Cardiac muscle cell (in vitro differentiated cells and primary cell): ENCODE results near the gene ARMC2. TPM values are rescaled to one million over a fixed set of nuclear protein-coding genes. Genes with fewer than 3 reads are reported as not detected.

Experiments used
- DNase-seq, 2 donors: peaks; one replicate each; pipeline versions ENCODE4 v3.0.0 to v3.0.0-alpha.2; 2010 to 2017; ENCODE audit warnings: low read depth in 1 of 2, low spot score in 1 of 2
- H3K27ac ChIP-seq: fragments of 200-600 bp; sonication (generic); 2 replicates; pipeline ENCODE4 v1.5.1; 2016
- H3K27me3 ChIP-seq: fragments of 200-600 bp; sonication (generic); 2 replicates; pipeline ENCODE4 v1.6.0; 2016; ENCODE audit warnings: control low read depth
- H3K36me3 ChIP-seq: fragments of 200-600 bp; sonication (generic); 2 replicates; pipeline ENCODE4 v1.5.1; 2016; ENCODE audit warnings: control low read depth
- H3K4me1 ChIP-seq: fragments of 200-600 bp; sonication (generic); 2 replicates; pipeline ENCODE4 v1.8.1; 2017; ENCODE audit warnings: low read depth, mild to moderate bottlenecking, mixed run types
- H3K4me3 ChIP-seq: fragments of 200-600 bp; sonication (generic); 2 replicates; pipeline ENCODE4 v1.5.1; 2016; ENCODE audit warnings: mild to moderate bottlenecking
- H3K9me3 ChIP-seq: fragments of 200-600 bp; sonication (generic); 2 replicates; pipeline ENCODE4 v1.5.1; 2017; ENCODE audit warnings: low read depth, mild to moderate bottlenecking, control low read depth
- polyA plus RNA-seq: library from polyadenylated mRNA; unstranded; fragments of >200 nt; fragmentation: Nextera tagmentation; extraction: Ambion mirVana; gene quantifications from 2 replicates; pipeline ENCODE4 v1.2.1, GENCODE V29; 2016
- total RNA-seq: library from RNA; depleted of rRNA; stranded (reverse); fragments of >200 nt; gene quantifications from 2 replicates; pipeline ENCODE4 v1.2.3, GENCODE V29; 2016
- TF ChIP-seq, protein P1 (sequence below): IDR thresholded peaks from 2 replicates; pipeline ENCODE4 v1.5.1; 2012; ENCODE audit warnings: low read depth, mild to moderate bottlenecking, low read length

Gene ARMC2
- total and polyA plus RNA-seq, 2 experiments from 2014 or later = 2.6 to 3.3 TPM

DNA sequence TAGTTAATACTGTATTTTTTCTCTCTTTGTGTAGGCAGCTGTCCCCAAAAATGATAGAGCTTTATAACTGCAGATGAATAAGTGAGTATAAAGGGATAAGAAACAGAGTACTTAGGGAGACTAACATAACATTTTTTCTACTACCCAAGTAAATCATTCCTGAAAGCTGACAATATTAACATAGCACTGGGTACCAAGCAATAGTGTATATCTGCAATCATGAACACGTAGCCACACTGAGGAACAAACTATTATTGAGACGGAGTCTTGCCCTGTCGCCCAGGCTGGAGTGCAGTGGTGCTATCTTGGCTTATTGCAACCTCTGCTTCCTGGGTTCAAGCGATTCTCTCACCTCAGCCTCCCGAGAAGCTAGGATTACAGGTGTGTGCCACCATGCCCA, 140.5 kb downstream of the ARMC2 start:
- Histone ChIP-seq H3K4me1 (peaks cover 5% of the 10 kb centered on the region), H3K36me3 (peaks cover 40% of the 10 kb centered on the region), H3K9me3 (no peaks in the 10 kb centered on the region), H3K4me3 (no peak overlapping the region), H3K27me3 (no peaks in the 10 kb centered on the region), H3K27ac (no peak overlapping the region)
- no peak for DNase-seq
- TF ChIP-seq, protein P1, sequence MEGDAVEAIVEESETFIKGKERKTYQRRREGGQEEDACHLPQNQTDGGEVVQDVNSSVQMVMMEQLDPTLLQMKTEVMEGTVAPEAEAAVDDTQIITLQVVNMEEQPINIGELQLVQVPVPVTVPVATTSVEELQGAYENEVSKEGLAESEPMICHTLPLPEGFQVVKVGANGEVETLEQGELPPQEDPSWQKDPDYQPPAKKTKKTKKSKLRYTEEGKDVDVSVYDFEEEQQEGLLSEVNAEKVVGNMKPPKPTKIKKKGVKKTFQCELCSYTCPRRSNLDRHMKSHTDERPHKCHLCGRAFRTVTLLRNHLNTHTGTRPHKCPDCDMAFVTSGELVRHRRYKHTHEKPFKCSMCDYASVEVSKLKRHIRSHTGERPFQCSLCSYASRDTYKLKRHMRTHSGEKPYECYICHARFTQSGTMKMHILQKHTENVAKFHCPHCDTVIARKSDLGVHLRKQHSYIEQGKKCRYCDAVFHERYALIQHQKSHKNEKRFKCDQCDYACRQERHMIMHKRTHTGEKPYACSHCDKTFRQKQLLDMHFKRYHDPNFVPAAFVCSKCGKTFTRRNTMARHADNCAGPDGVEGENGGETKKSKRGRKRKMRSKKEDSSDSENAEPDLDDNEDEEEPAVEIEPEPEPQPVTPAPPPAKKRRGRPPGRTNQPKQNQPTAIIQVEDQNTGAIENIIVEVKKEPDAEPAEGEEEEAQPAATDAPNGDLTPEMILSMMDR = no peak

DNA sequence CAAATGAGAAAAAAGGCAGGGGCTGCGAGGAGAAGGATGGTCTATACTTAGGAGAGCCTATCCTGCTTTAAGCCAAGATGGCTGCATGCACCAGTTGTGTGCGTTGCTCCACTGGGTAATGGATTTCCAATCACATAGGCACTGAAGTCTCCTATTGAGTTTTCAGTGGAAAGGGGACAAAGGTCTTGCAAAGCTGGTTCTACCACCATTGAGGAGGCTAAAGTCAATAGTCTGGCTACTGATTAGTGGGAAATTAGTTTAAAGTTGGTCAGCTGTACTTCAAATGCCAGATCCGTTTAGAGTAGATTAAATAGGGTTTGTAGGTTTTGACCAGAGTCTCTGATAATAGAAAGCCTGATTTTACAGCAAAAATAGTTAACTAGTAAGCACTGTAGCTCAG, 141.5 kb downstream of the ARMC2 start:
- TF ChIP-seq, protein P1 = no peak
- no peak overlapping the region for H3K27ac ChIP-seq
- DNase-seq = no peak
- H3K36me3 ChIP-seq = peaks cover 45% of the 10 kb centered on the region
- H3K27me3 ChIP-seq = no peaks in the 10 kb centered on the region
- H3K4me3 ChIP-seq = no peak overlapping the region
- peaks cover 5% of the 10 kb centered on the region for H3K4me1 ChIP-seq
- H3K9me3 ChIP-seq = no peaks in the 10 kb centered on the region

DNA sequence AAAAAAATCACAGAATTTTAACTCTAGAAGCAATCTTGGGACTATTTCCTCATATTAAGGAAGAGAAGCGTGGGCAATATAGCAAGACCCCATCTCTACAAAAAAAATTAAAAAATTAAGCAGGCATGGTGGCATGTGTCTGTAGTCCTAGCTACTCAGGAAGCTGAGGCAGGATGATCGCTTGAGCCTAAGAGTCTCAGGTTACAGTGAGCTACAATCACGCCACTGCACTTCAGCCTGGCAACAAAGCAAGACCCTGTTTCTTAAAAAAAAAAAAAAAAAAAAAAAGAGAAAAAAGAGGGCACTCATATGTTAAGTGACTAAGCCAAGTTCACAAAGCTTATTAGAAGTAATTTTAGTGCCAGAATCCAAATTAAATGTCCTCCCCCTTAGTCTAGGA, 145.7 kb downstream of the ARMC2 start:
- no peak overlapping the region for H3K4me3 ChIP-seq
- no peak for DNase-seq
- peaks cover 40% of the 10 kb centered on the region for H3K36me3 ChIP-seq
- H3K27ac ChIP-seq = no peak overlapping the region
- TF ChIP-seq, protein P1 = no peak
- H3K27me3 ChIP-seq = no peaks in the 10 kb centered on the region
- no peaks in the 10 kb centered on the region for H3K9me3 ChIP-seq
- H3K4me1 ChIP-seq = no peaks in the 10 kb centered on the region

DNA sequence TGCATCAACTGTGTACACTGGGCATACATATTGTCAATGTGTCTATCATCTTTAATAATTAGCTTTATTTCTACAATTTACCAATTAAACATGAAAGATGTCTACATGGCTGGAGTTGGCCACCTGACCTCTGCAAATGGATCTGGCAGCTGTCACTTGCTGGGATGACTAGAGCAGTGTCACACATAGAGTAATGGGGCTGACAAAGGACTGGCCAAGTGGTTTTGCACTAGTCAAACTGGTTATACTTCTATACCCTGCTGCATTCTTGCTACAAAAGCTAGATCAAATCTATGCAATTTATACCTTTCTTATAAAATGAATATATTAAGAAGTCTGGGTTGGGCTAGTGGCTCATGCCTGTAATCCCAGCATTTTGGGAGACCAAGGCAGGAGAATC, 147.1 kb downstream of the ARMC2 start:
- TF ChIP-seq, protein P1 = no peak
- Histone ChIP-seq H3K27me3 (no peaks in the 10 kb centered on the region), H3K4me3 (no peak overlapping the region), H3K36me3 (peaks cover 39% of the 10 kb centered on the region), H3K4me1 (no peaks in the 10 kb centered on the region), H3K9me3 (no peaks in the 10 kb centered on the region), H3K27ac (no peak overlapping the region)
- no peak for DNase-seq

- no peaks in the 10 kb centered on the region for H3K4me1 ChIP-seq
- no peak overlapping the region for H3K27ac ChIP-seq
- H3K9me3 ChIP-seq = no peaks in the 10 kb centered on the region
- DNase-seq = no peak
- peaks cover 39% of the 10 kb centered on the region for H3K36me3 ChIP-seq
- no peaks in the 10 kb centered on the region for H3K27me3 ChIP-seq
- TF ChIP-seq, protein P1 = no peak
- H3K4me3 ChIP-seq = no peak overlapping the region
Measured at GRCh38 chr6:108996208-108996607, 148.0 kb downstream of the ARMC2 start.

GRCh38 chr6:108998485-108998884, 150.3 kb downstream of the ARMC2 start:
- Histone ChIP-seq H3K36me3 (peaks cover 26% of the 10 kb centered on the region), H3K9me3 (no peaks in the 10 kb centered on the region), H3K27ac (no peak overlapping the region), H3K27me3 (no peaks in the 10 kb centered on the region), H3K4me1 (peaks cover 6% of the 10 kb centered on the region), H3K4me3 (no peak overlapping the region)
- DNase-seq = no peak
- TF ChIP-seq, protein P1 = no peak
